ENCODE measurements around the gene ZG16.

ZG16 gene

GRCh38 chr16:29825145-29826044 lies 47.3 kb downstream of the ZG16 start:
- TF ChIP-seq TAF1 (IDR thresholded peaks at IDR 0.05; ENCODE audit: low read depth) (no peak), EGR1 (IDR thresholded peaks at IDR 0.05) (no peak), RAD21 (IDR thresholded peaks at IDR 0.05; ENCODE audit: low read depth) (no peak), ZBTB7A (IDR thresholded peaks at IDR 0.05; ENCODE audit: low read depth) (no peak), EP300 (IDR thresholded peaks at IDR 0.05; ENCODE audit: borderline replicate concordance) (no peak), NFIC (IDR thresholded peaks at IDR 0.05) (no peak), CREB1 (IDR thresholded peaks at IDR 0.05; ENCODE audit: low read depth) (no peak), FOXM1 (IDR thresholded peaks at IDR 0.05; ENCODE audit: borderline replicate concordance, low read depth) (no peak), REST (IDR thresholded peaks at IDR 0.05; ENCODE audit: low read depth) (no peak)

- TF ChIP-seq EP300 (IDR thresholded peaks at IDR 0.05; ENCODE audit: borderline replicate concordance) (no peak), TAF1 (IDR thresholded peaks at IDR 0.05; ENCODE audit: low read depth) (no peak), YY1 (IDR thresholded peaks at IDR 0.05; ENCODE audit: low read depth) (no peak), USF1 (IDR thresholded peaks at IDR 0.05) (no peak), EGR1 (IDR thresholded peaks at IDR 0.05) (no peak)
Measured at GRCh38 chr16:29826342-29826695, 48.3 kb downstream of the ZG16 start.

- TF ChIP-seq EP300 (IDR thresholded peaks at IDR 0.05; ENCODE audit: borderline replicate concordance) = no peak
- TF ChIP-seq NFIC (IDR thresholded peaks at IDR 0.05) = no peak
- no peak for TF ChIP-seq USF1 (IDR thresholded peaks at IDR 0.05)
- TF ChIP-seq FOXM1 (IDR thresholded peaks at IDR 0.05; ENCODE audit: borderline replicate concordance, low read depth) = no peak
- TF ChIP-seq CEBPB (IDR thresholded peaks at IDR 0.05) = no peak
- no peak for TF ChIP-seq REST (IDR thresholded peaks at IDR 0.05; ENCODE audit: low read depth)
- no peak for TF ChIP-seq RAD21 (IDR thresholded peaks at IDR 0.05; ENCODE audit: low read depth)
- TF ChIP-seq YY1 (IDR thresholded peaks at IDR 0.05; ENCODE audit: low read depth) = no peak
- TF ChIP-seq TCF12 (IDR thresholded peaks at IDR 0.05; ENCODE audit: low read depth) = no peak
- no peak for TF ChIP-seq TAF1 (IDR thresholded peaks at IDR 0.05; ENCODE audit: low read depth)
- TF ChIP-seq TEAD4 (IDR thresholded peaks at IDR 0.05) = no peak
- TF ChIP-seq EGR1 (IDR thresholded peaks at IDR 0.05) = no peak
- TF ChIP-seq ZBTB7A (IDR thresholded peaks at IDR 0.05; ENCODE audit: low read depth) = no peak
- no peak for TF ChIP-seq CREB1 (IDR thresholded peaks at IDR 0.05; ENCODE audit: low read depth)
- TF ChIP-seq, protein P1, sequence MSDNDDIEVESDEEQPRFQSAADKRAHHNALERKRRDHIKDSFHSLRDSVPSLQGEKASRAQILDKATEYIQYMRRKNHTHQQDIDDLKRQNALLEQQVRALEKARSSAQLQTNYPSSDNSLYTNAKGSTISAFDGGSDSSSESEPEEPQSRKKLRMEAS (IDR thresholded peaks at IDR 0.05) = no peak
Measured at GRCh38 chr16:29830774-29831173, 52.7 kb downstream of the ZG16 start.

GRCh38 chr16:29831490-29831889 lies 53.4 kb downstream of the ZG16 start:
- TF ChIP-seq YY1 (IDR thresholded peaks at IDR 0.05; ENCODE audit: low read depth) (no peak), REST (IDR thresholded peaks at IDR 0.05; ENCODE audit: low read depth) (no peak), TAF1 (IDR thresholded peaks at IDR 0.05; ENCODE audit: low read depth) (no peak), CREB1 (IDR thresholded peaks at IDR 0.05; ENCODE audit: low read depth) (no peak), EP300 (IDR thresholded peaks at IDR 0.05; ENCODE audit: borderline replicate concordance) (no peak), TEAD4 (IDR thresholded peaks at IDR 0.05) (no peak), FOXM1 (IDR thresholded peaks at IDR 0.05; ENCODE audit: borderline replicate concordance, low read depth) (no peak), USF1 (IDR thresholded peaks at IDR 0.05) (no peak), RAD21 (IDR thresholded peaks at IDR 0.05; ENCODE audit: low read depth) (no peak), CEBPB (IDR thresholded peaks at IDR 0.05) (no peak), NFIC (IDR thresholded peaks at IDR 0.05) (no peak), TCF12 (IDR thresholded peaks at IDR 0.05; ENCODE audit: low read depth) (no peak), EGR1 (IDR thresholded peaks at IDR 0.05) (no peak), ZBTB7A (IDR thresholded peaks at IDR 0.05; ENCODE audit: low read depth) (no peak)
- TF ChIP-seq, protein P1 (IDR thresholded peaks at IDR 0.05) = no peak
